Esophagus squamous epithelium (tissue), 5 donors: ENCODE results near the gene MFSD1. TPM values are rescaled to one million over a fixed set of nuclear protein-coding genes. Genes with fewer than 3 reads are reported as not detected.

Experiments used
- DNase-seq: peaks from one replicate; lab custom pipeline; 2025; lab: John Stamatoyannopoulos, UW
- H3K27ac ChIP-seq, 4 donors: fragments of 200-600 bp; sonication (generic); one replicate each; pipeline ENCODE4 v1.5.1; 2016 to 2019; ENCODE audit warnings: mild to moderate bottlenecking in 1 of 4
- H3K27me3 ChIP-seq, 4 donors: fragments of 200-600 bp; sonication (generic); 1 replicate in 3 of 4; 2 replicates in 1 of 4; pipeline versions ENCODE4 v1.5.1 to v1.6.0; 2017 to 2021; ENCODE audit warnings: antibody characterized with exemption in 1 of 4
- H3K36me3 ChIP-seq, 3 donors: fragments of 200-600 bp; sonication (generic); one replicate each; pipeline ENCODE4 v1.5.1; 2016 to 2019
- H3K4me1 ChIP-seq, 3 donors: fragments of 200-600 bp; sonication (generic); one replicate each; pipeline ENCODE4 v1.5.1; 2017 to 2019
- H3K4me3 ChIP-seq, 4 donors: fragments of 200-600 bp; sonication (generic); 1 replicate in 3 of 4; 2 replicates in 1 of 4; pipeline ENCODE4 v1.5.1; 2016 to 2019; ENCODE audit warnings: mild to moderate bottlenecking in 2 of 4, moderate library complexity in 1 of 4
- H3K9me3 ChIP-seq, 3 donors: fragments of 200-600 bp; sonication (generic); one replicate each; pipeline ENCODE4 v1.5.1; 2016 to 2019
- CTCF ChIP-seq, 6 experiments: fragments of 450-650 bp in 4 of 6; fragments of 200-600 bp in 2 of 6; sonication (generic) in 2 of 6; IDR thresholded peaks; one replicate each; pipeline ENCODE4 v1.5.1; 2016 to 2019; ENCODE audit warnings: antibody characterized with exemption in 6 of 6, mild to moderate bottlenecking in 4 of 6, moderate library complexity in 4 of 6
- POLR2A ChIP-seq, 4 donors: fragments of 450-650 bp; IDR thresholded peaks; one replicate each; pipeline ENCODE4 v1.6.1; 2017; ENCODE audit warnings: antibody characterized with exemption in 4 of 4, mild to moderate bottlenecking in 4 of 4, moderate library complexity in 3 of 4
- WGBS, 2 donors: methylation state at CpG; one replicate each; pipeline ENCODE4 v1.1.5; 2018; 5-methylcytosine and 5-hydroxymethylcytosine counted together
- intact Hi-C: fragments of 100-400 bp; cut with DNase I; formaldehyde crosslinking; loops from one replicate; pipeline ENCODE4 v1.15.0; 2022
- total RNA-seq, 4 donors: library from RNA; depleted of rRNA; stranded (reverse); fragments of >200 nt; gene quantifications; one replicate each; pipeline ENCODE4 v1.1.0, GENCODE V29; 2016
- donor health status: DM: yes; HTN: yes; CAD: no.

Gene MFSD1
- total RNA-seq, 4 donors from 2014 or later: 72.7 to 108 (median 98.2) TPM

DNA sequence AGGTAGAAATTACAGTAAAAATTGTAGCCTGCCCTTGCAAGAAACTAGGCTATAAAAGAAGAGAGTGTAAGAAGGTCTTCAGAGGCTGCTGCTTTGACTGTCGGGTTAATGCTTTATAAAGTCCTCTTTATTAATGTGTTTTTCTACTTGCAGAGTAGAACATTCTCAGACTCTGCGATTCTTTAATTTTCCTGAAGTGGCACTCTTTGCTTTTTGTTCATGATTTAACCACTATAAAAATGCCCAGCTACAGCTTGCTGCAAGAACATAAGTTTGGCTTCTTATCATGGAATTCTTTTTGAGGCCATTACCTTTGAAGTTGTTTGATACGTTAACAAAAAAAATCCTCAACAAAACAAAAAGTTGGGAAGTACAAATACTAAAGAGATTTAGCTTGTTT lies 33.8 kb downstream of the MFSD1 start:
- peaks cover 0 to 24% (median 0%) of the 10 kb centered on the region in 3 donors for H3K36me3 ChIP-seq
- H3K9me3 ChIP-seq: no peaks in the 10 kb centered on the region
- no peaks in the 10 kb centered on the region for H3K4me1 ChIP-seq
- no peak overlapping the region for H3K27ac ChIP-seq
- TF ChIP-seq POLR2A (IDR thresholded peaks at IDR 0.05) (no peak), CTCF (IDR thresholded peaks at IDR 0.05) (no peak)
- no peaks in the 10 kb centered on the region for H3K27me3 ChIP-seq
- intact Hi-C loops: no loop called here
- no peak for DNase-seq
- 50 to 59% methylated on average over 3 of the region's 3 CpGs for WGBS, 2 donors
- no peak overlapping the region for H3K4me3 ChIP-seq

- intact Hi-C loops: no loop called here
- DNase-seq: no peak
- no peak overlapping the region for H3K4me3 ChIP-seq
- no peaks in the 10 kb centered on the region for H3K9me3 ChIP-seq
- H3K36me3 ChIP-seq: peaks cover 0 to 18% (median 0%) of the 10 kb centered on the region in 3 donors
- WGBS, 2 donors: 79 to 85% methylated on average over 3 of the region's 3 CpGs
- no peak for TF ChIP-seq POLR2A (IDR thresholded peaks at IDR 0.05)
- TF ChIP-seq CTCF (IDR thresholded peaks at IDR 0.05): no peak
- H3K27me3 ChIP-seq: no peaks in the 10 kb centered on the region
- H3K4me1 ChIP-seq: no peaks in the 10 kb centered on the region
- no peak overlapping the region for H3K27ac ChIP-seq
Observed at GRCh38 chr3:158836312-158836711, 34.5 kb downstream of the MFSD1 start.

GRCh38 chr3:158837240-158837639 lies 35.4 kb downstream of the MFSD1 start:
- no peaks in the 10 kb centered on the region for H3K9me3 ChIP-seq
- no peak for TF ChIP-seq POLR2A (IDR thresholded peaks at IDR 0.05)
- TF ChIP-seq CTCF (IDR thresholded peaks at IDR 0.05): no peak
- intact Hi-C loops: no loop called here
- no peak overlapping the region for H3K4me3 ChIP-seq
- no peak for DNase-seq
- no peak overlapping the region for H3K27ac ChIP-seq
- H3K36me3 ChIP-seq: peaks cover 0 to 8% (median 0%) of the 10 kb centered on the region in 3 donors
- no peaks in the 10 kb centered on the region for H3K4me1 ChIP-seq
- no peaks in the 10 kb centered on the region for H3K27me3 ChIP-seq
- 64 to 81% methylated on average over 3 of the region's 3 CpGs for WGBS, 2 donors

GRCh38 chr3:158839966-158840365 lies 38.1 kb downstream of the MFSD1 start:
- Histone ChIP-seq H3K36me3 (no peaks in the 10 kb centered on the region), H3K9me3 (no peaks in the 10 kb centered on the region), H3K27ac (no peak overlapping the region), H3K4me3 (no peak overlapping the region), H3K4me1 (no peaks in the 10 kb centered on the region), H3K27me3 (no peaks in the 10 kb centered on the region)
- intact Hi-C loops: no loop called here
- 64 to 78% methylated on average over 6 of the region's 6 CpGs for WGBS, 2 donors
- DNase-seq: no peak
- TF ChIP-seq CTCF (IDR thresholded peaks at IDR 0.05) (no peak), POLR2A (IDR thresholded peaks at IDR 0.05) (no peak)

GRCh38 chr3:158841387-158841786 lies 39.5 kb downstream of the MFSD1 start:
- peaks cover 0 to 4% (median 0%) of the 10 kb centered on the region in 3 donors for H3K4me1 ChIP-seq
- DNase-seq: no peak
- intact Hi-C loops: no loop called here
- TF ChIP-seq POLR2A (IDR thresholded peaks at IDR 0.05): no peak
- no peak for TF ChIP-seq CTCF (IDR thresholded peaks at IDR 0.05)
- no peak overlapping the region for H3K27ac ChIP-seq
- no peaks in the 10 kb centered on the region for H3K36me3 ChIP-seq
- H3K4me3 ChIP-seq: no peak overlapping the region
- no peaks in the 10 kb centered on the region for H3K9me3 ChIP-seq
- WGBS, 2 donors: 86 to 88% methylated on average over 8 of the region's 8 CpGs
- H3K27me3 ChIP-seq: no peaks in the 10 kb centered on the region
